K562 (cell line): ENCODE measurements around the gene ECM1.

Experiments used
- ETV6 ChIP-seq, 3 experiments: fragments of 150-350 bp in 1 of 3; sonication (generic) in 1 of 3; formaldehyde crosslinking in 1 of 3; IDR thresholded peaks; 2 replicates each; pipeline versions ENCODE4 v1.6.1 to v1.8.0; 2014 to 2022; ENCODE audit warnings: borderline replicate concordance in 2 of 3, low read depth in 2 of 3, antibody characterized with exemption in 1 of 3, low read length in 1 of 3, mild to moderate bottlenecking in 1 of 3, missing genetic modification reagents in 1 of 3
- EZH2 ChIP-seq: IDR thresholded peaks from 2 replicates; pipeline ENCODE4 v1.6.1; 2012; ENCODE audit warnings: low read depth, mild to moderate bottlenecking, inconsistent platforms, low read length, borderline replicate concordance
- RBM17 ChIP-seq: fragments of 200-400 bp; formaldehyde crosslinking; IDR thresholded peaks from 2 replicates; pipeline ENCODE4 v1.6.1; 2017; ENCODE audit warnings: low read depth, mild to moderate bottlenecking, low read length, borderline replicate concordance

DNA sequence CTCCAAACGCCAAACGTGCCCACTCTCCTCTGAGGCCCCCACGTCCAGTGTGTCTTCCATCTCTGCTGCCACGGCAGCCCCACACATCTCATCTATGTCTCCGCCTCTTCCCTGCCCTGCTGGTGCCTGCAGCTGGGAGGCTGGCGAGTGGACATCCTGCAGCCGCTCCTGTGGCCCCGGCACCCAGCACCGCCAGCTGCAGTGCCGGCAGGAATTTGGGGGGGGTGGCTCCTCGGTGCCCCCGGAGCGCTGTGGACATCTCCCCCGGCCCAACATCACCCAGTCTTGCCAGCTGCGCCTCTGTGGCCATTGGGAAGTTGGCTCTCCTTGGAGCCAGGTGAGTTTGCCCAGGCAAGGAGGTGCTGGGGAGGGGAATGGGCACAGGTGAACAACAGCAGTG, 49.9 kb downstream of the ECM1 start:
- TF ChIP-seq RBM17 (no peak), EZH2 (no peak), ETV6 (IDR thresholded peaks at IDR 0.05; ENCODE audit: borderline replicate concordance in 1 of 2, low read depth in 2 of 2, low read length in 1 of 2) (no peak), ETV6 (CRISPR knock-in tag; IDR thresholded peaks at IDR 0.05; ENCODE audit: borderline replicate concordance) (no peak)
